Measurements from ENCODE around the gene CYB561D2.

The CYB561D2 gene

GRCh38 chr3:50374363-50375257, 23.9 kb downstream of the CYB561D2 start:
- H3K9me3 ChIP-seq (replicated peaks; ENCODE audit: insufficient read depth, low read length): no peaks in the 10 kb centered on the region
- H3K79me2 ChIP-seq (ENCODE audit: low read length): no peaks in the 10 kb centered on the region
- no peak overlapping the region for H3K9ac ChIP-seq (ENCODE audit: low read length)
- peak; percentile 64 for DNase-seq
- H2AFZ ChIP-seq (ENCODE audit: low read length): no peak overlapping the region
- no peaks in the 10 kb centered on the region for H3K36me3 ChIP-seq (replicated peaks; ENCODE audit: insufficient read depth, low read length)
- no peaks in the 10 kb centered on the region for H3F3A ChIP-seq (ENCODE audit: insufficient read depth, low read length)
- H3K27me3 ChIP-seq (replicated peaks; ENCODE audit: insufficient read depth, low read length): peaks cover 41% of the 10 kb centered on the region
- no peaks in the 10 kb centered on the region for H4K20me1 ChIP-seq (ENCODE audit: insufficient read depth, low read length)
- peak overlapping the region; percentile 51; the same call in 1 of the 2 replicates for H3K4me2 ChIP-seq (ENCODE audit: low read depth, low read length)
- no peak overlapping the region for H3K27ac ChIP-seq (ENCODE audit: low read length)
- no peak for TF ChIP-seq EZH2 (optimal IDR thresholded peaks at IDR 0.05; ENCODE audit: low read depth, low read length)
- no peak for TF ChIP-seq EZH2phosphoT487 (IDR thresholded peaks at IDR 0.05; ENCODE audit: low read length)
- TF ChIP-seq CTCF (IDR thresholded peaks at IDR 0.05; ENCODE audit: low read length): no peak; the same call in 1 of the 2 replicates
- peaks cover 3% of the 10 kb centered on the region for H3K4me1 ChIP-seq (ENCODE audit: low read length)
- no peaks in the 10 kb centered on the region for H3K9me2 ChIP-seq (replicated peaks; ENCODE audit: insufficient read depth, low read length)
- H3K4me3 ChIP-seq (ENCODE audit: low read length): no peak overlapping the region

GRCh38 chr3:50375258-50375931, 24.7 kb downstream of the CYB561D2 start:
- peaks cover 3% of the 10 kb centered on the region for H3K4me1 ChIP-seq (ENCODE audit: low read length)
- no peaks in the 10 kb centered on the region for H3F3A ChIP-seq (ENCODE audit: insufficient read depth, low read length)
- no peaks in the 10 kb centered on the region for H3K79me2 ChIP-seq (ENCODE audit: low read length)
- H3K9ac ChIP-seq (ENCODE audit: low read length): no peak overlapping the region
- no peak overlapping the region for H2AFZ ChIP-seq (ENCODE audit: low read length)
- DNase-seq: no peak
- no peaks in the 10 kb centered on the region for H3K36me3 ChIP-seq (replicated peaks; ENCODE audit: insufficient read depth, low read length)
- no peaks in the 10 kb centered on the region for H3K9me3 ChIP-seq (replicated peaks; ENCODE audit: insufficient read depth, low read length)
- H3K4me2 ChIP-seq (ENCODE audit: low read depth, low read length): no peak overlapping the region
- peaks cover 42% of the 10 kb centered on the region for H3K27me3 ChIP-seq (replicated peaks; ENCODE audit: insufficient read depth, low read length)
- H3K4me3 ChIP-seq (ENCODE audit: low read length): no peak overlapping the region
- H3K9me2 ChIP-seq (replicated peaks; ENCODE audit: insufficient read depth, low read length): no peaks in the 10 kb centered on the region
- TF ChIP-seq CTCF (IDR thresholded peaks at IDR 0.05; ENCODE audit: low read length) (no peak), EZH2 (optimal IDR thresholded peaks at IDR 0.05; ENCODE audit: low read depth, low read length) (no peak), EZH2phosphoT487 (IDR thresholded peaks at IDR 0.05; ENCODE audit: low read length) (no peak)
- no peak overlapping the region for H3K27ac ChIP-seq (ENCODE audit: low read length)
- H4K20me1 ChIP-seq (ENCODE audit: insufficient read depth, low read length): no peaks in the 10 kb centered on the region

GRCh38 chr3:50378024-50378423, 27.4 kb downstream of the CYB561D2 start:
- Histone ChIP-seq H3K79me2 (ENCODE audit: low read length) (no peaks in the 10 kb centered on the region), H3K9ac (ENCODE audit: low read length) (no peak overlapping the region), H3K36me3 (replicated peaks; ENCODE audit: insufficient read depth, low read length) (no peaks in the 10 kb centered on the region), H3K27me3 (replicated peaks; ENCODE audit: insufficient read depth, low read length) (peaks cover 34% of the 10 kb centered on the region), H3K9me3 (replicated peaks; ENCODE audit: insufficient read depth, low read length) (no peaks in the 10 kb centered on the region), H3K4me2 (ENCODE audit: low read depth, low read length) (no peak overlapping the region), H3K4me3 (ENCODE audit: low read length) (no peak overlapping the region), H3K4me1 (ENCODE audit: low read length) (peaks cover 3% of the 10 kb centered on the region), H4K20me1 (ENCODE audit: insufficient read depth, low read length) (no peaks in the 10 kb centered on the region), H3K27ac (ENCODE audit: low read length) (no peak overlapping the region), H2AFZ (ENCODE audit: low read length) (no peak overlapping the region), H3K9me2 (replicated peaks; ENCODE audit: insufficient read depth, low read length) (no peaks in the 10 kb centered on the region), H3F3A (ENCODE audit: insufficient read depth, low read length) (no peaks in the 10 kb centered on the region)
- TF ChIP-seq EZH2phosphoT487 (IDR thresholded peaks at IDR 0.05; ENCODE audit: low read length) (no peak), EZH2 (optimal IDR thresholded peaks at IDR 0.05; ENCODE audit: low read depth, low read length) (no peak), CTCF (IDR thresholded peaks at IDR 0.05; ENCODE audit: low read length) (no peak)
- DNase-seq: no peak

Data from MM.1S (cell line).